HepG2 (cell line): ENCODE measurements around the gene GNA12. TPM values are rescaled to one million over a fixed set of nuclear protein-coding genes. Genes with fewer than 3 reads are reported as not detected.
A peak's percentile ranks its signal among the peaks of the same experiment; 100 is the strongest.

ENCODE experiments used
- ATAC-seq: fragments of 200-7000 bp; cut with Tn5 transposase; 3 replicates; pipeline ENCODE4 v1.9.1; 2020; ENCODE audit warnings: mild to moderate bottlenecking, moderate library complexity
- BruUV-seq: library from RNA; stranded (reverse); fragments of 400-500 nt; replicated peaks from 2 replicates; lab custom pipeline; 2021; lab: Mats Ljungman, UMichigan
- CTCF ChIA-PET: fragments of 300-600 bp; formaldehyde crosslinking; extraction: SDS; loops from one replicate; lab custom pipeline; 2021; ENCODE audit warnings: low total read pairs, inconsistent platforms, low intra/inter-chr PET ratio; lab: Yijun Ruan, JAX
- POLR2A ChIA-PET: fragments of 350-600 bp; sonication (Branson Sonifier 250); formaldehyde crosslinking; loops from one replicate; lab custom pipeline; 2020; ENCODE audit warnings: antibody characterized with exemption, inconsistent platforms; lab: Yijun Ruan, JAX
- DNase-seq: peaks from one replicate; pipeline ENCODE4 v3.0.0-alpha.2; 2015; ENCODE audit warnings: low spot score
- FAIRE-seq: peaks from 3 replicates; lab custom pipeline; 2011; peaks lifted over from hg19 to GRCh38; lab: Jason Lieb, UNC
- H2AFZ ChIP-seq: one replicate; pipeline ENCODE4 v1.6.1; 2011; ENCODE audit warnings: low read length, inconsistent platforms
- H3K27ac ChIP-seq: fragments of 300-600 bp; 3 replicates; pipeline ENCODE4 v1.8.0; 2011; ENCODE audit warnings: mixed run types, mild to moderate bottlenecking, mixed read lengths, low read length, inconsistent platforms; ENCODE audit not compliant: insufficient read depth; ENCODE audit errors: extremely low read length
- H3K27me3 ChIP-seq, 2 experiments: fragments of 200-600 bp in 1 of 2; 2 replicates in 1 of 2; 3 replicates in 1 of 2; pipeline versions ENCODE4 v1.6.0 to v1.8.0; 2011; ENCODE audit warnings: low read length in 2 of 2, mild to moderate bottlenecking in 2 of 2, moderate library complexity in 2 of 2, inconsistent platforms in 1 of 2; ENCODE audit not compliant: insufficient read depth in 2 of 2, control insufficient read depth in 1 of 2
- H3K36me3 ChIP-seq, 2 experiments: fragments of 200-600 bp in 1 of 2; replicated peaks in 1 of 2; 2 replicates in 1 of 2; 3 replicates in 1 of 2; pipeline versions ENCODE4 v1.5.1 to v1.8.0; 2011; ENCODE audit warnings: low read length in 2 of 2, inconsistent platforms in 1 of 2; ENCODE audit not compliant: insufficient read depth in 2 of 2, control insufficient read depth in 1 of 2
- H3K4me1 ChIP-seq: 2 replicates; pipeline ENCODE4 v1.5.1; 2012; ENCODE audit warnings: low read length, inconsistent platforms; ENCODE audit not compliant: insufficient read depth
- H3K4me2 ChIP-seq: 2 replicates; pipeline ENCODE4 v1.6.0; 2011; ENCODE audit warnings: low read depth, low read length, inconsistent platforms
- H3K4me3 ChIP-seq, 3 experiments: fragments of 200-600 bp in 1 of 3; sonication (generic), shearing (Covaris generic) in 1 of 3; replicated peaks in 1 of 3; 2 replicates each; pipeline ENCODE4 v1.5.1; 2011 to 2016; ENCODE audit warnings: low read length in 3 of 3, inconsistent platforms in 2 of 3, low read depth in 2 of 3, mild to moderate bottlenecking in 2 of 3, control low read depth in 1 of 3, mixed read lengths in 1 of 3; ENCODE audit not compliant: insufficient read depth in 1 of 3
- H3K79me2 ChIP-seq: one replicate; pipeline ENCODE4 v1.6.1; 2011; ENCODE audit warnings: low read length, inconsistent platforms; ENCODE audit not compliant: insufficient read depth
- H3K9ac ChIP-seq: 2 replicates; pipeline ENCODE4 v1.6.0; 2011; ENCODE audit warnings: mild to moderate bottlenecking, low read depth, low read length, inconsistent platforms; ENCODE audit not compliant: insufficient read depth
- H3K9me3 ChIP-seq: 2 replicates; pipeline ENCODE4 v1.5.1; 2012; ENCODE audit warnings: mild to moderate bottlenecking, low read length
- H4K20me1 ChIP-seq: 2 replicates; pipeline ENCODE4 v1.6.0; 2011; ENCODE audit warnings: inconsistent platforms, mild to moderate bottlenecking, low read length, moderate library complexity; ENCODE audit not compliant: insufficient read depth
- CEBPB ChIP-seq: IDR thresholded peaks from 2 replicates; pipeline ENCODE4 v1.6.1; 2011; ENCODE audit warnings: low read depth, low read length, improper control_type of control experiment, borderline replicate concordance
- KLF11 ChIP-seq: IDR thresholded peaks from 2 replicates; pipeline ENCODE4 v1.6.1; 2016; ENCODE audit warnings: missing compliant biosample characterization
- ZBTB1 ChIP-seq: sonication (generic); formaldehyde crosslinking; IDR thresholded peaks from 2 replicates; pipeline ENCODE4 v1.4.0; 2020; ENCODE audit warnings: missing genetic modification reagents, borderline replicate concordance
- ZBTB33 ChIP-seq: sonication (generic); formaldehyde crosslinking; IDR thresholded peaks from 2 replicates; pipeline ENCODE4 v1.4.0; 2020; ENCODE audit warnings: missing genetic modification reagents
- ZBTB8A ChIP-seq: sonication (generic); formaldehyde crosslinking; IDR thresholded peaks from 2 replicates; pipeline ENCODE4 v1.4.0; 2020; ENCODE audit warnings: mild to moderate bottlenecking, low read depth, missing genetic modification reagents, borderline replicate concordance
- WGBS: methylation state at CpG from one replicate; pipeline ENCODE4 v1.1.6; 2017; ENCODE audit warnings: low lambda C conversion rate; 5-methylcytosine and 5-hydroxymethylcytosine counted together
- in situ Hi-C: cut with HindIII; loops from 2 replicates; pipeline ENCODE4 v1.10.0; 2017; ENCODE audit warnings: low pct_unique_long_range_greater_than_20kb; ENCODE audit not compliant: extremely low pct_ligation_motif_present
- intact Hi-C: fragments of 100-400 bp; cut with micrococcal nuclease; formaldehyde crosslinking; loops from one replicate; pipeline ENCODE4 v1.10.0; 2022; ENCODE audit not compliant: unreplicated experiment
- polyA plus RNA-seq, 8 experiments: library from polyadenylated mRNA; depleted of rRNA in 3 of 8; stranded (reverse) in 7 of 8; unstranded in 1 of 8; fragments of >200 nt; fragmentation: Illumina TruSeq in 4 of 8; extraction: Trizol in 4 of 8; gene quantifications; 2 replicates each; pipeline versions ENCODE4 v1.2.1 to v1.2.3, GENCODE V29; 2011 to 2016; ENCODE audit warnings: low read depth in 4 of 8, missing spikeins in 1 of 8, mixed read lengths in 1 of 8; ENCODE audit not compliant: insufficient read depth in 1 of 8
- total RNA-seq, 5 experiments: library from RNA; depleted of rRNA; stranded (reverse); fragments of >200 nt; fragmentation: Illumina TruSeq; extraction: Trizol; gene quantifications; 2 replicates each; pipeline ENCODE4 v1.2.3, GENCODE V29; 2016; ENCODE audit warnings: low read depth in 1 of 5

Gene GNA12
- total and polyA plus RNA-seq, 2 of the 13 experiments (the other 11 are each of a cell fraction or from before 2014, with no cell fraction given): 16.2 to 50.9 TPM

GRCh38 chr7:2834748-2835441, 9.2 kb downstream of the GNA12 start:
- DNase-seq (no peak), ATAC-seq (no peak), FAIRE-seq (no peak)
- Histone ChIP-seq H2AFZ (no peak overlapping the region), H3K36me3 (peaks cover 10 to 37% of the 10 kb centered on the region in 2 experiments; a peak in 4 of 5 replicates), H4K20me1 (peaks cover 10% of the 10 kb centered on the region; the same call in 1 of the 2 replicates), H3K9me3 (no peaks in the 10 kb centered on the region), H3K4me1 (peaks cover 62% of the 10 kb centered on the region), H3K4me3 (no peak overlapping the region), H3K4me2 (no peak overlapping the region), H3K27me3 (no peaks in the 10 kb centered on the region), H3K27ac (no peak overlapping the region), H3K9ac (no peak overlapping the region), H3K79me2 (peaks cover 88% of the 10 kb centered on the region)
- ChIA-PET POLR2A (interaction anchor here (1.0 kb wide), 1 partner anchor 10 kb away, joined by 4 read pairs; no protein-coding TSS in a partner anchor), CTCF (no interaction called here)
- no peak for TF ChIP-seq ZBTB8A
- TF ChIP-seq KLF11: no peak
- no peak for TF ChIP-seq ZBTB1 (CRISPR knock-in tag)
- peak; percentile 44; the same call in 1 of the 2 replicates for TF ChIP-seq ZBTB33
- TF ChIP-seq CEBPB: 0 out of 2 replicates have a peak, but pooled peaks have one; percentile 11
- in situ Hi-C loops: no loop called here
- no TSS peak for BruUV-seq
- 93% methylated on average over 17 of the region's 17 CpGs for WGBS
- intact Hi-C loops: no loop called here
